GM23338 (cell line): ENCODE data around the gene CEACAM18. TPM values are rescaled to one million over a fixed set of nuclear protein-coding genes. Genes with fewer than 3 reads are reported as not detected.

Experiments used
- ATAC-seq: fragments of 200-7000 bp; cut with Tn5 transposase; 3 replicates; pipeline ENCODE4 v1.9.1; 2020
- DNase-seq: peaks from one replicate; pipeline ENCODE4 v3.0.0-alpha.2; 2015; ENCODE audit warnings: low spot score
- H2AFZ ChIP-seq: fragments of 200-600 bp; sonication (generic); 2 replicates; pipeline ENCODE4 v1.8.0; 2016; ENCODE audit warnings: antibody characterized with exemption, mild to moderate bottlenecking, moderate library complexity
- H3F3A ChIP-seq: fragments of 200-600 bp; sonication (generic); replicated peaks from 2 replicates; pipeline ENCODE4 v1.8.0; 2017; ENCODE audit warnings: antibody characterized with exemption, mixed run types, low read depth
- H3K27ac ChIP-seq: fragments of 200-600 bp; sonication (generic); 2 replicates; pipeline ENCODE4 v1.6.1; 2016; ENCODE audit warnings: low read depth
- H3K27me3 ChIP-seq: fragments of 200-600 bp; sonication (generic); 2 replicates; pipeline ENCODE4 v1.8.0; 2016; ENCODE audit warnings: mild to moderate bottlenecking, mixed run types, moderate library complexity; ENCODE audit not compliant: insufficient read depth
- H3K36me3 ChIP-seq: fragments of 200-600 bp; sonication (generic); 2 replicates; pipeline ENCODE4 v1.8.0; 2016; ENCODE audit warnings: mild to moderate bottlenecking; ENCODE audit not compliant: insufficient read depth
- H3K4me1 ChIP-seq: fragments of 200-600 bp; sonication (generic); 2 replicates; pipeline ENCODE4 v1.8.0; 2016; ENCODE audit warnings: mild to moderate bottlenecking, moderate library complexity; ENCODE audit not compliant: insufficient read depth
- H3K4me2 ChIP-seq: fragments of 200-600 bp; sonication (generic); 2 replicates; pipeline ENCODE4 v1.7.1; 2017; ENCODE audit warnings: mixed run types
- H3K4me3 ChIP-seq: fragments of 200-600 bp; sonication (generic); 2 replicates; pipeline ENCODE4 v1.6.1; 2016; ENCODE audit warnings: mixed run types
- H3K79me2 ChIP-seq: fragments of 200-600 bp; sonication (generic); replicated peaks from 2 replicates; pipeline ENCODE4 v1.8.0; 2017; ENCODE audit warnings: mild to moderate bottlenecking; ENCODE audit not compliant: insufficient read depth
- H3K9me2 ChIP-seq: fragments of 200-600 bp; sonication (generic); 2 replicates; pipeline ENCODE4 v1.8.0; 2017; ENCODE audit not compliant: insufficient read depth
- H4K20me1 ChIP-seq: fragments of 200-600 bp; sonication (generic); replicated peaks from 2 replicates; pipeline ENCODE4 v1.8.0; 2017; ENCODE audit warnings: mild to moderate bottlenecking; ENCODE audit not compliant: insufficient read depth
- H3K27ac Mint-ChIP-seq: 2 replicates; pipeline ENCODE4 v1.8.0; 2020; ENCODE audit warnings: inconsistent platforms, mild to moderate bottlenecking, moderate library complexity, mixed read lengths
- H3K27me3 Mint-ChIP-seq: 3 replicates; pipeline ENCODE4 v1.8.0; 2022; ENCODE audit warnings: low read depth, mild to moderate bottlenecking, moderate library complexity, mixed read lengths, inconsistent platforms; ENCODE audit not compliant: insufficient read depth, poor library complexity
- H3K36me3 Mint-ChIP-seq: 3 replicates; pipeline ENCODE4 v1.8.0; 2021; ENCODE audit warnings: low read depth, mild to moderate bottlenecking, inconsistent platforms, moderate library complexity, mixed read lengths
- H3K4me1 Mint-ChIP-seq: 3 replicates; pipeline ENCODE4 v1.8.0; 2020; ENCODE audit warnings: mild to moderate bottlenecking, inconsistent platforms, mixed read lengths
- H3K4me3 Mint-ChIP-seq: 3 replicates; pipeline ENCODE4 v1.8.0; 2021; ENCODE audit warnings: moderate library complexity, mild to moderate bottlenecking, inconsistent platforms, mixed read lengths
- H3K9me3 Mint-ChIP-seq: 3 replicates; pipeline ENCODE4 v1.8.0; 2020; ENCODE audit warnings: moderate library complexity, mild to moderate bottlenecking, inconsistent platforms, mixed read lengths
- CREB1 ChIP-seq: fragments of 250-450 bp; sonication (Bioruptor Pico); IDR thresholded peaks from 2 replicates; pipeline ENCODE4 v1.5.0; 2020; ENCODE audit warnings: low read depth, mild to moderate bottlenecking, moderate library complexity
- CTCF ChIP-seq, 2 experiments: fragments of 200-600 bp in 1 of 2; sonication (generic) in 1 of 2; conservative IDR thresholded peaks; 2 replicates each; pipeline versions ENCODE4 v1.5.1 to v1.6.1; 2016 to 2017; ENCODE audit warnings: antibody characterized with exemption in 2 of 2, low read depth in 2 of 2, mild to moderate bottlenecking in 2 of 2, moderate library complexity in 1 of 2
- ETS1 ChIP-seq: IDR thresholded peaks from 2 replicates; pipeline ENCODE4 v1.6.1; 2016; ENCODE audit warnings: antibody characterized with exemption
- EZH2 ChIP-seq: fragments of 200-600 bp; sonication (generic); IDR thresholded peaks from one replicate; pipeline ENCODE4 v1.8.0; 2017; ENCODE audit warnings: antibody characterized with exemption, mild to moderate bottlenecking, low read depth; ENCODE audit not compliant: unreplicated experiment
- EZH2phosphoT487 ChIP-seq: fragments of 200-600 bp; sonication (generic); IDR thresholded peaks from one replicate; pipeline ENCODE4 v1.8.1; 2018; ENCODE audit warnings: antibody characterized with exemption; ENCODE audit not compliant: unreplicated experiment
- JUNB ChIP-seq: IDR thresholded peaks from one replicate; pipeline ENCODE4 v1.6.1; 2016; ENCODE audit warnings: antibody characterized with exemption; ENCODE audit not compliant: unreplicated experiment
- NANOG ChIP-seq: IDR thresholded peaks from 2 replicates; pipeline ENCODE4 v1.6.1; 2016; ENCODE audit warnings: antibody characterized with exemption, borderline replicate concordance
- POLR2AphosphoS5 ChIP-seq: IDR thresholded peaks from 2 replicates; pipeline ENCODE4 v1.6.1; 2016; ENCODE audit warnings: antibody characterized with exemption, low read depth
- REST ChIP-seq: IDR thresholded peaks from one replicate; pipeline ENCODE4 v1.6.1; 2018; ENCODE audit warnings: antibody characterized with exemption; ENCODE audit not compliant: unreplicated experiment
- STAT1 ChIP-seq: IDR thresholded peaks from one replicate; pipeline ENCODE4 v1.6.1; 2016; ENCODE audit warnings: antibody characterized with exemption; ENCODE audit not compliant: unreplicated experiment
- ZNF114 ChIP-seq: fragments of 250-450 bp; sonication (Bioruptor Pico); IDR thresholded peaks from 2 replicates; pipeline ENCODE4 v1.5.0; 2020; ENCODE audit warnings: mild to moderate bottlenecking, moderate library complexity
- ZNF331 ChIP-seq: fragments of 250-450 bp; sonication (Bioruptor Pico); IDR thresholded peaks from 2 replicates; pipeline ENCODE4 v1.5.0; 2020; ENCODE audit warnings: low read depth, mild to moderate bottlenecking, moderate library complexity
- ZNF462 ChIP-seq: fragments of 250-450 bp; sonication (Bioruptor Pico); IDR thresholded peaks from 2 replicates; pipeline ENCODE4 v1.5.0; 2020; ENCODE audit warnings: mild to moderate bottlenecking, moderate library complexity
- polyA plus RNA-seq: library from polyadenylated mRNA; unstranded; fragments of >200 nt; fragmentation: Nextera tagmentation; extraction: Ambion mirVana; gene quantifications from 2 replicates; pipeline ENCODE4 v1.2.1, GENCODE V29; 2016
- total RNA-seq: library from RNA; depleted of rRNA; stranded (reverse); fragments of >200 nt; shearing (Covaris generic); gene quantifications from 2 replicates; pipeline ENCODE4 v1.2.3, GENCODE V29; 2014

The CEACAM18 gene
- total and polyA plus RNA-seq, 2 experiments from 2014 or later: not detected

GRCh38 chr19:51468545-51468920 lies 9.8 kb upstream of the CEACAM18 start:
- Histone ChIP-seq H3K36me3 (no peaks in the 10 kb centered on the region), H3K27me3 (peaks cover 25% of the 10 kb centered on the region), H4K20me1 (no peaks in the 10 kb centered on the region), H3K79me2 (no peaks in the 10 kb centered on the region), H3K4me2 (no peak overlapping the region), H3K4me1 (no peaks in the 10 kb centered on the region), H3F3A (no peaks in the 10 kb centered on the region), H3K27ac (no peak overlapping the region), H3K4me3 (no peak overlapping the region), H2AFZ (no peak overlapping the region; the same call in 1 of the 2 replicates), H3K9me2 (no peaks in the 10 kb centered on the region)
- Mint-ChIP-seq H3K4me1 (peaks cover 3% of the 10 kb centered on the region; the same call in 2 of the 3 replicates), H3K9me3 (peaks cover 31% of the 10 kb centered on the region), H3K27ac (no peak overlapping the region), H3K27me3 (peaks cover 10% of the 10 kb centered on the region), H3K4me3 (no peak overlapping the region), H3K36me3 (no peaks in the 10 kb centered on the region)
- no peak for ATAC-seq
- DNase-seq: no peak
- TF ChIP-seq REST (no peak), STAT1 (no peak), CTCF (conservative IDR thresholded peaks at IDR 0.05; ENCODE audit: low read depth in 2 of 2) (no peak), ETS1 (no peak), NANOG (no peak), ZNF331 (no peak), POLR2AphosphoS5 (no peak), EZH2phosphoT487 (no peak), CREB1 (CRISPR knock-in tag) (no peak), EZH2 (no peak), ZNF114 (CRISPR knock-in tag) (no peak), JUNB (no peak), ZNF462 (CRISPR knock-in tag) (no peak)
